HCT116 (cell line): ENCODE measurements around the gene PSRC1. TPM values are rescaled to one million over a fixed set of nuclear protein-coding genes. Genes with fewer than 3 reads are reported as not detected.
"Not testable (repeated sequence)": the region's sequence is repeated elsewhere in the genome, so short reads cannot be mapped to it uniquely, and the experiment has no call there.

Source experiments
- ATAC-seq: fragments of 200-7000 bp; cut with Tn5 transposase; 2 replicates; pipeline ENCODE4 v1.9.1; 2020; ENCODE audit warnings: mild to moderate bottlenecking, moderate library complexity
- BruUV-seq: library from RNA; stranded (reverse); fragments of 400-500 nt; replicated peaks from 2 replicates; lab custom pipeline; 2021; lab: Mats Ljungman, UMichigan
- CTCF ChIA-PET: fragments of 300-600 bp; sonication (Branson Sonifier 250); formaldehyde crosslinking; loops from one replicate; lab custom pipeline; 2021; ENCODE audit warnings: antibody characterized with exemption; lab: Charles Lee
- POLR2A ChIA-PET: fragments of 300-600, 350-600 bp; sonication (Branson Sonifier 250); formaldehyde crosslinking; loops from one replicate; lab custom pipeline; 2021; ENCODE audit warnings: antibody characterized with exemption; lab: Charles Lee
- RAD21 ChIA-PET, 2 experiments: fragments of 300-600 bp; sonication (Branson Sonifier 250); formaldehyde crosslinking; loops; one replicate each; lab custom pipeline; 2023; ENCODE audit warnings: low total read pairs in 2 of 2; ENCODE audit not compliant: uncharacterized antibody in 2 of 2, unreplicated experiment in 2 of 2, low non-redundant PET in 1 of 2; lab: Charles Lee
- DNase-seq: peaks from one replicate; pipeline ENCODE4 v3.0.0-alpha.2; 2010; ENCODE audit warnings: low read depth, low spot score
- H2AFZ ChIP-seq: fragments of 200-600 bp; shearing (Covaris generic), sonication (generic); 2 replicates; pipeline ENCODE4 v1.6.1; 2017; ENCODE audit warnings: low read depth, mixed run types, mixed read lengths, antibody characterized with exemption, low read length; ENCODE audit not compliant: poor library complexity, severe bottlenecking
- H3K27ac ChIP-seq: 2 replicates; pipeline ENCODE4 v1.5.1; 2012; ENCODE audit warnings: low read depth, low read length
- H3K27me3 ChIP-seq: fragments of 200-600 bp; sonication (generic); 2 replicates; pipeline ENCODE4 v1.6.1; 2016; ENCODE audit warnings: mixed run types, low read length, mixed read lengths; ENCODE audit not compliant: insufficient read depth
- H3K36me3 ChIP-seq, 2 experiments: fragments of 200-500 bp in 1 of 2; fragments of 200-600 bp in 1 of 2; sonication (Bioruptor generic) in 1 of 2; sonication (generic) in 1 of 2; 2 replicates each; pipeline versions ENCODE4 v1.5.1 to v1.6.1; 2014 to 2016; ENCODE audit warnings: low read length in 2 of 2, inconsistent platforms in 1 of 2, mixed read lengths in 1 of 2, mixed run types in 1 of 2; ENCODE audit not compliant: insufficient read depth in 2 of 2, control insufficient read depth in 1 of 2
- H3K4me1 ChIP-seq, 2 experiments: fragments of 200-600 bp in 1 of 2; sonication (generic) in 1 of 2; 2 replicates each; pipeline versions ENCODE4 v1.5.1 to v1.6.1; 2012 to 2017; ENCODE audit warnings: low read length in 2 of 2, inconsistent platforms in 1 of 2, mild to moderate bottlenecking in 1 of 2, mixed read lengths in 1 of 2, mixed run types in 1 of 2, moderate library complexity in 1 of 2; ENCODE audit not compliant: insufficient read depth in 2 of 2, control insufficient read depth in 1 of 2
- H3K4me2 ChIP-seq: fragments of 200-600 bp; sonication (generic); 2 replicates; pipeline ENCODE4 v1.6.1; 2017; ENCODE audit warnings: mixed run types, low read length, mixed read lengths
- H3K4me3 ChIP-seq, 2 experiments: fragments of 200-600 bp in 1 of 2; sonication (generic) in 1 of 2; replicated peaks in 1 of 2; 2 replicates each; pipeline ENCODE4 v1.5.1; 2011 to 2016; ENCODE audit warnings: low read length in 2 of 2, control low read depth in 1 of 2, low read depth in 1 of 2, mild to moderate bottlenecking in 1 of 2, mixed read lengths in 1 of 2, mixed run types in 1 of 2
- H3K79me2 ChIP-seq: fragments of 200-600 bp; sonication (generic); 2 replicates; pipeline ENCODE4 v1.6.1; 2017; ENCODE audit warnings: mild to moderate bottlenecking, mixed run types, low read length, moderate library complexity, mixed read lengths; ENCODE audit not compliant: insufficient read depth
- H3K9ac ChIP-seq: fragments of 200-600 bp; sonication (generic); 2 replicates; pipeline ENCODE4 v1.6.1; 2016; ENCODE audit warnings: low read length, mixed read lengths
- H3K9me2 ChIP-seq: fragments of 200-600 bp; sonication (generic), shearing (Covaris generic); 2 replicates; pipeline ENCODE4 v1.6.1; 2017; ENCODE audit warnings: mixed run types, mild to moderate bottlenecking, moderate library complexity; ENCODE audit not compliant: insufficient read depth
- H3K9me3 ChIP-seq, 2 experiments: fragments of 200-500 bp in 1 of 2; fragments of 200-600 bp in 1 of 2; sonication (Bioruptor generic) in 1 of 2; sonication (generic) in 1 of 2; 2 replicates each; pipeline ENCODE4 v1.6.1; 2014 to 2017; ENCODE audit warnings: low read length in 2 of 2, mixed read lengths in 2 of 2, inconsistent platforms in 1 of 2, low read depth in 1 of 2, mild to moderate bottlenecking in 1 of 2, mixed run types in 1 of 2, moderate library complexity in 1 of 2; ENCODE audit not compliant: control insufficient read depth in 1 of 2, insufficient read depth in 1 of 2
- H4K20me1 ChIP-seq: fragments of 200-600 bp; sonication (generic), shearing (Covaris generic); 2 replicates; pipeline ENCODE4 v1.6.1; 2017; ENCODE audit warnings: mixed run types, mild to moderate bottlenecking, moderate library complexity; ENCODE audit not compliant: insufficient read depth
- CTCF ChIP-seq, 3 experiments: fragments of 200-600 bp in 1 of 3; sonication (generic) in 1 of 3; IDR thresholded peaks in 2 of 3; conservative IDR thresholded peaks in 1 of 3; 2 replicates each; pipeline ENCODE4 v1.5.1; 2012 to 2017; ENCODE audit warnings: low read depth in 2 of 3, low read length in 2 of 3, antibody characterized with exemption in 1 of 3, borderline replicate concordance in 1 of 3, control low read depth in 1 of 3, mild to moderate bottlenecking in 1 of 3, mixed read lengths in 1 of 3, mixed run types in 1 of 3, moderate library complexity in 1 of 3; ENCODE audit not compliant: insufficient read depth in 1 of 3
- EZH2 ChIP-seq: fragments of 200-600 bp; sonication (generic); IDR thresholded peaks from 2 replicates; pipeline ENCODE4 v1.6.1; 2017; ENCODE audit warnings: antibody characterized with exemption, mixed run types
- SIN3A ChIP-seq: IDR thresholded peaks from 2 replicates; pipeline ENCODE4 v1.6.1; 2012; ENCODE audit warnings: low read depth
- intact Hi-C: fragments of 100-400 bp; cut with micrococcal nuclease; formaldehyde crosslinking; loops from 2 replicates; pipeline ENCODE4 v1.10.0; 2022
- total RNA-seq: library from RNA; stranded (reverse); gene quantifications from one replicate; pipeline ENCODE4 v1.2.1, GENCODE V29; 2021; ENCODE audit not compliant: unreplicated experiment

The PSRC1 gene
- total RNA-seq, 1 experiment from 2014 or later: 44.8 TPM

- H3K9ac ChIP-seq, RAD21 ChIA-PET, BruUV-seq, H4K20me1 ChIP-seq, H3K27ac ChIP-seq, CTCF ChIA-PET, H3K36me3 ChIP-seq, H3K27me3 ChIP-seq, ATAC-seq, intact Hi-C loops, POLR2A ChIA-PET, H3K4me3 ChIP-seq, H3K4me2 ChIP-seq, H3K9me3 ChIP-seq, DNase-seq, H2AFZ ChIP-seq, H3K9me2 ChIP-seq: not testable (repeated sequence)
- peaks cover 8 to 14% of the 10 kb centered on the region in 2 experiments; a peak in 3 of 4 replicates for H3K4me1 ChIP-seq
- peaks cover 11% of the 10 kb centered on the region; the same call in 1 of the 2 replicates for H3K79me2 ChIP-seq
Observed at GRCh38 chr1:109286762-109287161, 3.8 kb upstream of the PSRC1 start.

- ChIA-PET CTCF (interaction anchor here (1.8 to 1.9 kb wide), 2 partner anchors 113 to 116 kb away, joined by 4 to 18 read pairs; no protein-coding TSS in a partner anchor), POLR2A (interaction anchor here (0.8 kb wide), 1 partner anchor 68 kb away, joined by 3 read pairs; no protein-coding TSS in a partner anchor), RAD21 (no interaction called here)
- no TSS peak for BruUV-seq
- Histone ChIP-seq H3K4me3 (peak overlapping the region; percentile 78 to 87), H3K4me1 (peaks cover 8 to 15% of the 10 kb centered on the region in 2 experiments; a peak in 3 of 4 replicates), H3K27ac (peak overlapping the region; percentile 80), H4K20me1 (no peaks in the 10 kb centered on the region), H3K79me2 (peaks cover 18% of the 10 kb centered on the region; the same call in 1 of the 2 replicates), H3K9me2 (no peaks in the 10 kb centered on the region), H3K27me3 (no peaks in the 10 kb centered on the region), H3K9me3 (no peaks in the 10 kb centered on the region), H3K4me2 (peak overlapping the region; percentile 88), H3K9ac (peak overlapping the region; percentile 79), H2AFZ (no peak overlapping the region), H3K36me3 (peaks cover 8 to 23% of the 10 kb centered on the region in 2 experiments; a peak in 2 of 4 replicates)
- intact Hi-C loops: no loop called here
- DNase-seq: no peak
- no peak for ATAC-seq
- TF ChIP-seq EZH2: no peak
- TF ChIP-seq CTCF (IDR thresholded peaks at IDR 0.05 in 2 of 3, conservative IDR thresholded peaks at IDR 0.05 in 1 of 3; ENCODE audit: borderline replicate concordance in 1 of 3, insufficient read depth in 1 of 3, low read depth in 2 of 3, low read length in 2 of 3): no peak
- 0 out of 2 replicates have a peak, but pooled peaks have one; percentile 3 for TF ChIP-seq SIN3A
Observed at GRCh38 chr1:109283748-109284600, 1.0 kb upstream of the PSRC1 start.
